DMS153 (cell line): ENCODE data around the gene GPR161.
A peak's percentile ranks its signal among the peaks of the same experiment; 100 is the strongest.
"Not testable (repeated sequence)": the region's sequence is repeated elsewhere in the genome, so short reads cannot be mapped to it uniquely, and the experiment has no call there.

Experiments
- DNase-seq: peaks from one replicate; lab custom pipeline; 2025; lab: John Stamatoyannopoulos, UW

The GPR161 gene

GRCh38 chr1:168086438-168086837 is 50.3 kb downstream of the GPR161 start:
- DNase-seq: no peak

GRCh38 chr1:168085401-168085872 is 51.3 kb downstream of the GPR161 start:
- DNase-seq: no peak

- DNase-seq: no peak
Observed at GRCh38 chr1:168084396-168085231, 52.1 kb downstream of the GPR161 start.

GRCh38 chr1:168083456-168084325 is 53.0 kb downstream of the GPR161 start:
- DNase-seq: no peak

- peak; percentile 42 for DNase-seq
Observed at GRCh38 chr1:168082008-168082876, 54.5 kb downstream of the GPR161 start.

- no peak for DNase-seq
Observed at GRCh38 chr1:168081373-168082007, 55.2 kb downstream of the GPR161 start.

- DNase-seq: no peak
Observed at GRCh38 chr1:168079761-168080160, 57.0 kb downstream of the GPR161 start.

- DNase-seq: no peak
Observed at GRCh38 chr1:168069384-168069783, 67.3 kb downstream of the GPR161 start.

- no peak for DNase-seq
Observed at GRCh38 chr1:168065506-168065905, 71.2 kb downstream of the GPR161 start.

GRCh38 chr1:168064216-168064615 is 72.5 kb downstream of the GPR161 start:
- DNase-seq: no peak

- no peak for DNase-seq
Observed at GRCh38 chr1:168057921-168058320, 78.8 kb downstream of the GPR161 start.

- no peak for DNase-seq
Observed at GRCh38 chr1:168057355-168057754, 79.4 kb downstream of the GPR161 start.

- not testable (repeated sequence) for DNase-seq
Observed at GRCh38 chr1:168056152-168056551, 80.6 kb downstream of the GPR161 start.

GRCh38 chr1:168054117-168054516 is 82.6 kb downstream of the GPR161 start:
- DNase-seq: no peak

GRCh38 chr1:168053681-168054080 is 83.0 kb downstream of the GPR161 start:
- no peak for DNase-seq

- no peak for DNase-seq
Observed at GRCh38 chr1:168050880-168051279, 85.8 kb downstream of the GPR161 start.

GRCh38 chr1:168050307-168050706 is 86.4 kb downstream of the GPR161 start:
- no peak for DNase-seq

GRCh38 chr1:168045311-168045710 is 91.4 kb downstream of the GPR161 start:
- DNase-seq: no peak

- DNase-seq: no peak
Observed at GRCh38 chr1:168042362-168042761, 94.4 kb downstream of the GPR161 start.

GRCh38 chr1:168035345-168035744 is 101.4 kb downstream of the GPR161 start:
- no peak for DNase-seq

- no peak for DNase-seq
Observed at GRCh38 chr1:168032029-168032428, 104.7 kb downstream of the GPR161 start.
